ENCODE data around the gene HYAL1.
A peak's percentile ranks its signal among the peaks of the same experiment; 100 is the strongest.

HYAL1 gene

GRCh38 chr3:50303013-50303815, at the start of gene HYAL1:
HYAL1 (minus strand) TSS chr3:50303574; CDS start chr3:50302956, 618 bp downstream.
- Histone ChIP-seq H3K4me1 (ENCODE audit: control insufficient read depth, insufficient read depth, low read length) (peaks cover 26% of the 10 kb centered on the region), H3K36me3 (ENCODE audit: control insufficient read depth, insufficient read depth, low read length) (no peaks in the 10 kb centered on the region), H3K27me3 (ENCODE audit: control insufficient read depth, insufficient read depth, low read length) (no peaks in the 10 kb centered on the region), H3K9ac (ENCODE audit: low read length) (peak within 1 kb of the TSS; percentile 37), H3K4me3 (ENCODE audit: low read depth, low read length) (peak within 1 kb of the TSS; percentile 30), H3K9me3 (ENCODE audit: control insufficient read depth, insufficient read depth, low read depth, low read length) (peaks cover 19% of the 10 kb centered on the region), H3K27ac (ENCODE audit: low read depth, low read length) (no peak within 1 kb of the TSS)

- H3K27ac ChIP-seq (ENCODE audit: low read depth, low read length): no peak overlapping the region
- no peaks in the 10 kb centered on the region for H3K27me3 ChIP-seq (ENCODE audit: control insufficient read depth, insufficient read depth, low read length)
- H3K4me1 ChIP-seq (ENCODE audit: control insufficient read depth, insufficient read depth, low read length): peaks cover 30% of the 10 kb centered on the region
- H3K9me3 ChIP-seq (ENCODE audit: control insufficient read depth, insufficient read depth, low read depth, low read length): no peaks in the 10 kb centered on the region
- H3K9ac ChIP-seq (ENCODE audit: low read length): no peak overlapping the region
- no peak overlapping the region for H3K4me3 ChIP-seq (ENCODE audit: low read depth, low read length)
- H3K36me3 ChIP-seq (ENCODE audit: control insufficient read depth, insufficient read depth, low read length): peaks cover 43% of the 10 kb centered on the region
Observed at GRCh38 chr3:50352781-50353180, 49.4 kb upstream of the HYAL1 start.

- Histone ChIP-seq H3K9me3 (ENCODE audit: control insufficient read depth, insufficient read depth, low read depth, low read length) (no peaks in the 10 kb centered on the region), H3K9ac (ENCODE audit: low read length) (peak overlapping the region; percentile 88), H3K27ac (ENCODE audit: low read depth, low read length) (no peak overlapping the region), H3K4me3 (ENCODE audit: low read depth, low read length) (peak overlapping the region; percentile 93), H3K27me3 (ENCODE audit: control insufficient read depth, insufficient read depth, low read length) (peaks cover 2% of the 10 kb centered on the region; the same call in 1 of the 2 replicates), H3K4me1 (ENCODE audit: control insufficient read depth, insufficient read depth, low read length) (peaks cover 15% of the 10 kb centered on the region), H3K36me3 (ENCODE audit: control insufficient read depth, insufficient read depth, low read length) (peaks cover 41% of the 10 kb centered on the region)
Observed at GRCh38 chr3:50351323-50351697, 47.9 kb upstream of the HYAL1 start.

- H3K27ac ChIP-seq (ENCODE audit: low read depth, low read length): peak within 1 kb of the TSS; percentile 30; the same call in 1 of the 2 replicates
- H3K9me3 ChIP-seq (ENCODE audit: control insufficient read depth, insufficient read depth, low read depth, low read length): no peaks in the 10 kb centered on the region
Observed at GRCh38 chr3:50350527-50351322, 47.4 kb upstream of the HYAL1 start, which contains the start of the genes CYB561D2 and NPRL2. CYB561D2 (plus strand) TSS chr3:50350862; CDS start chr3:50351434, 572 bp downstream. NPRL2 (minus strand) TSS chr3:50350775; CDS start chr3:50350652, 123 bp downstream.

GRCh38 chr3:50350213-50350526, 46.8 kb upstream of the HYAL1 start:
- H3K36me3 ChIP-seq (ENCODE audit: control insufficient read depth, insufficient read depth, low read length): peaks cover 32% of the 10 kb centered on the region
- peaks cover 14% of the 10 kb centered on the region for H3K4me1 ChIP-seq (ENCODE audit: control insufficient read depth, insufficient read depth, low read length)
- no peak overlapping the region for H3K27ac ChIP-seq (ENCODE audit: low read depth, low read length)

More at GRCh38 chr3:50350527-50351322, 47.4 kb upstream of the HYAL1 start, which contains the start of the genes CYB561D2 and NPRL2:
- H3K36me3 ChIP-seq (ENCODE audit: control insufficient read depth, insufficient read depth, low read length): peaks cover 36% of the 10 kb centered on the region
- peaks cover 14% of the 10 kb centered on the region for H3K4me1 ChIP-seq (ENCODE audit: control insufficient read depth, insufficient read depth, low read length)
- H3K4me3 ChIP-seq (ENCODE audit: low read depth, low read length): peak within 1 kb of the TSS; percentile 93
- H3K9ac ChIP-seq (ENCODE audit: low read length): peak within 1 kb of the TSS; percentile 88
- H3K27me3 ChIP-seq (ENCODE audit: control insufficient read depth, insufficient read depth, low read length): peaks cover 3% of the 10 kb centered on the region; the same call in 1 of the 2 replicates

GRCh38 chr3:50347187-50347813, 43.9 kb upstream of the HYAL1 start:
- no peak overlapping the region for H3K4me3 ChIP-seq (ENCODE audit: low read depth, low read length)
- H3K27ac ChIP-seq (ENCODE audit: low read depth, low read length): no peak overlapping the region
- no peaks in the 10 kb centered on the region for H3K9me3 ChIP-seq (ENCODE audit: control insufficient read depth, insufficient read depth, low read depth, low read length)
- H3K4me1 ChIP-seq (ENCODE audit: control insufficient read depth, insufficient read depth, low read length): peaks cover 14% of the 10 kb centered on the region
- peaks cover 29% of the 10 kb centered on the region for H3K27me3 ChIP-seq (ENCODE audit: control insufficient read depth, insufficient read depth, low read length)
- H3K9ac ChIP-seq (ENCODE audit: low read length): no peak overlapping the region
- H3K36me3 ChIP-seq (ENCODE audit: control insufficient read depth, insufficient read depth, low read length): peaks cover 12% of the 10 kb centered on the region

More at GRCh38 chr3:50350213-50350526, 46.8 kb upstream of the HYAL1 start:
- no peaks in the 10 kb centered on the region for H3K9me3 ChIP-seq (ENCODE audit: control insufficient read depth, insufficient read depth, low read depth, low read length)
- H3K27me3 ChIP-seq (ENCODE audit: control insufficient read depth, insufficient read depth, low read length): peaks cover 7% of the 10 kb centered on the region
- peak overlapping the region; percentile 88 for H3K9ac ChIP-seq (ENCODE audit: low read length)
- peak overlapping the region; percentile 93 for H3K4me3 ChIP-seq (ENCODE audit: low read depth, low read length)

- Histone ChIP-seq H3K9ac (ENCODE audit: low read length) (peak within 1 kb of the TSS; percentile 29), H3K27me3 (ENCODE audit: control insufficient read depth, insufficient read depth, low read length) (peaks cover 45% of the 10 kb centered on the region), H3K4me1 (ENCODE audit: control insufficient read depth, insufficient read depth, low read length) (peaks cover 13% of the 10 kb centered on the region), H3K9me3 (ENCODE audit: control insufficient read depth, insufficient read depth, low read depth, low read length) (no peaks in the 10 kb centered on the region), H3K27ac (ENCODE audit: low read depth, low read length) (no peak within 1 kb of the TSS), H3K36me3 (ENCODE audit: control insufficient read depth, insufficient read depth, low read length) (peaks cover 12% of the 10 kb centered on the region), H3K4me3 (ENCODE audit: low read depth, low read length) (peak within 1 kb of the TSS; percentile 59)
Observed at GRCh38 chr3:50345586-50346234, 42.3 kb upstream of the HYAL1 start, which contains the start of gene ZMYND10. ZMYND10 (minus strand) TSS chr3:50345732; CDS start chr3:50345579, 153 bp downstream.

GRCh38 chr3:50345008-50345407, 41.6 kb upstream of the HYAL1 start:
- peaks cover 13% of the 10 kb centered on the region for H3K4me1 ChIP-seq (ENCODE audit: control insufficient read depth, insufficient read depth, low read length)
- H3K36me3 ChIP-seq (ENCODE audit: control insufficient read depth, insufficient read depth, low read length): peaks cover 12% of the 10 kb centered on the region
- H3K9me3 ChIP-seq (ENCODE audit: control insufficient read depth, insufficient read depth, low read depth, low read length): no peaks in the 10 kb centered on the region
- H3K27ac ChIP-seq (ENCODE audit: low read depth, low read length): no peak overlapping the region
- H3K27me3 ChIP-seq (ENCODE audit: control insufficient read depth, insufficient read depth, low read length): peaks cover 52% of the 10 kb centered on the region
- H3K9ac ChIP-seq (ENCODE audit: low read length): no peak overlapping the region
- peak overlapping the region; percentile 59 for H3K4me3 ChIP-seq (ENCODE audit: low read depth, low read length)

- no peaks in the 10 kb centered on the region for H3K9me3 ChIP-seq (ENCODE audit: control insufficient read depth, insufficient read depth, low read depth, low read length)
- no peak overlapping the region for H3K9ac ChIP-seq (ENCODE audit: low read length)
- H3K36me3 ChIP-seq (ENCODE audit: control insufficient read depth, insufficient read depth, low read length): peaks cover 3% of the 10 kb centered on the region; the same call in 1 of the 2 replicates
- no peak overlapping the region for H3K4me3 ChIP-seq (ENCODE audit: low read depth, low read length)
- H3K4me1 ChIP-seq (ENCODE audit: control insufficient read depth, insufficient read depth, low read length): peaks cover 18% of the 10 kb centered on the region
- no peak overlapping the region for H3K27ac ChIP-seq (ENCODE audit: low read depth, low read length)
- peaks cover 68% of the 10 kb centered on the region for H3K27me3 ChIP-seq (ENCODE audit: control insufficient read depth, insufficient read depth, low read length)
Observed at GRCh38 chr3:50342813-50343633, 39.6 kb upstream of the HYAL1 start.

Data from HUES6 (cell line).